Effector memory CD8-positive, alpha-beta T cell (primary cell): ENCODE results near the gene PTAR1.
"Not testable (repeated sequence)": the region's sequence is repeated elsewhere in the genome, so short reads cannot be mapped to it uniquely, and the experiment has no call there.

Source experiments
- ATAC-seq: fragments of 150-1000 bp; cut with Tn5 transposase; replicated peaks from 2 replicates; pipeline ENCODE4 v1.10.0; 2021; ENCODE audit warnings: mild to moderate bottlenecking, moderate library complexity
- DNase-seq, 3 experiments: peaks; one replicate each; pipeline ENCODE4 v3.0.0; 2021
- H3K27ac Mint-ChIP-seq, 2 donors: one replicate each; pipeline ENCODE4 v1.8.0; 2022; ENCODE audit warnings: mild to moderate bottlenecking in 2 of 2, mixed read lengths in 2 of 2, moderate library complexity in 2 of 2
- H3K27me3 Mint-ChIP-seq, 2 donors: one replicate each; pipeline ENCODE4 v1.8.0; 2022; ENCODE audit warnings: mixed read lengths in 2 of 2
- H3K36me3 Mint-ChIP-seq: one replicate; pipeline ENCODE4 v1.8.0; 2022; ENCODE audit warnings: mild to moderate bottlenecking, moderate library complexity, mixed read lengths; ENCODE audit not compliant: insufficient read depth
- H3K4me1 Mint-ChIP-seq, 2 donors: one replicate each; pipeline ENCODE4 v1.8.0; 2022; ENCODE audit warnings: low read depth in 2 of 2, mixed read lengths in 2 of 2
- H3K4me3 Mint-ChIP-seq, 2 donors: one replicate each; pipeline ENCODE4 v1.8.0; 2022; ENCODE audit warnings: mild to moderate bottlenecking in 2 of 2, mixed read lengths in 2 of 2, moderate library complexity in 2 of 2
- H3K9me3 Mint-ChIP-seq, 2 donors: one replicate each; pipeline ENCODE4 v1.8.0; 2022; ENCODE audit warnings: mixed read lengths in 2 of 2

Gene PTAR1

DNA sequence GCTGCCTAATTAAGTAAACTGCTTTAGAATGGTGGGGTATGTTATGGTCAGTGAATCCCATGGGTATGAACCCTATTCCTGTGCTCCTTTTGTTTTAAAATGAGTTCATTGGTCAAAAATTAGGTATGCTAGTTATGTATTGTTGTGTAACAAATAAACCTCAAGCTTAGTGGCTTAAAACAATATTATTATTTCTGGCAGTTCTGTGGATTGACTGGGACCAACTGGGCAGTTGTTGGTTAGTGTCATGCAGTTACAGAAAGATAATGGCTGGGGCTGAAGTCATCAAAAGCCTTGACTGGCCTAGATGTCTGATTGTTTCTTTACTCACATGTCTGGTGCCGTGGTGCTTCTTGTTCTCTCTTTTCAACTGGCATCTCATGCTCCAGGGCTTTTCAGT lies 8.9 kb upstream of the PTAR1 start:
- ATAC-seq: no peak
- Mint-ChIP-seq H3K27ac (no peak overlapping the region), H3K4me1 (peaks cover 0 to 4% of the 10 kb centered on the region in 2 donors), H3K4me3 (no peak overlapping the region), H3K36me3 (no peaks in the 10 kb centered on the region), H3K9me3 (no peaks in the 10 kb centered on the region), H3K27me3 (no peaks in the 10 kb centered on the region)
- no peak for DNase-seq

DNA sequence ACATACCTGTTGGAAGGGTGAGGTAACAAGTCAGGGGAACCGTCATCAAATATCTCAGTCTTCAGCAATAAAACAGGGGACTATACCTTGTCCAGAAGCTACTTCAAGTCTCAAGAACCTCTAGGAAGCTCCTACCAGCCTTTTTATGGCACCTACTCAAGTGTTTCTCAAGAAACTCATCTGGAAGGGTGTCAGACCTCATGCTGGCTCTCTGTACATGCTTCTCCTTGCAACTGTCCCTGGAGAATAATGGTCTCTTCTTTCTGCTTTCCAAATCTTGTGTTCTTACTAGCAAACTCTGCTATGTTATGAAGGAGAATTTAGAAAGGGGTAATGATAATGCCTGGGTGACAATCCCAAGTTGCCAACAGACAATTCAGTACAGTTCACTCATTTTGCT lies 8.3 kb upstream of the PTAR1 start:
- no peak for ATAC-seq
- no peak overlapping the region for H3K4me3 Mint-ChIP-seq
- H3K9me3 Mint-ChIP-seq: no peaks in the 10 kb centered on the region
- no peak for DNase-seq
- H3K27ac Mint-ChIP-seq: no peak overlapping the region
- H3K4me1 Mint-ChIP-seq: peaks cover 0 to 4% of the 10 kb centered on the region in 2 donors
- no peaks in the 10 kb centered on the region for H3K27me3 Mint-ChIP-seq
- no peaks in the 10 kb centered on the region for H3K36me3 Mint-ChIP-seq

DNA sequence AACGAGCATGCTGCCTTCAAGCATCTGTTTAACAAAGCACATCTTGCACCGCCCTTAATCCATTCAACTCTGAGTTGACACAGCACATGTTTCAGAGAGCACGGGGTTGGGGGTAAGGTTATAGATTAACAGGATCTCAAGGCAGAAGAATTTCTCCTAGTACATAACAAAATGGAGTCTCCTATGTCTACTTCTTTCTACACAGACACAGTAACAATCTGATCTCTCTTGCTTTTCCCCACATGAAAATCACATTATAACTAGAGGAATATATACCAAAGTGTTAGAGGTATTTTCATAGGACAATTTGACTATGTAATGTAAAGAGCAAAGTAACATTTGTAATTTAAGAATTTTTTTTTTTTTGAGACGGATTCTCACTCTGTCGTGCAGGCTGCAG lies 4.1 kb upstream of the PTAR1 start:
- H3K27me3 Mint-ChIP-seq, H3K4me1 Mint-ChIP-seq, H3K9me3 Mint-ChIP-seq, H3K27ac Mint-ChIP-seq, H3K36me3 Mint-ChIP-seq, H3K4me3 Mint-ChIP-seq, ATAC-seq, DNase-seq: not testable (repeated sequence)

DNA sequence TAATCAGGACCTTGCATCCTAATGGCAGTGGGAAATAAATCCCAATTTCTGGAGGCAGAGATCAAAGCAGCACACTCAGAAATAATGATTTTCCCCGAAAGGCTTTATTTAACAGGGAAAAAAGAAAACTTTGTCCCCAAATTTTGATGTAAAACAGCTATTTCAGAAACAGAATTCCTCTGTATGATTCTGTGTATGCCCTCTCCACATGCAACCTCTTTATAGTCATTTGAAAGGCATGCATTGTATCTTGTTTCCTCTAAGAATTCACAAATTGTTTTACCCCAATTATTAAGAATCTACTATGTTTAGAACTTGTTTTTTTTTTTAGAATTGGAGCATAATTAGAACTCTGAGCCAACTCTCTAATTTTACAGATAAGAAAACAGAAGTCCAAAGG lies 2.7 kb upstream of the PTAR1 start:
- no peak overlapping the region for H3K4me3 Mint-ChIP-seq
- peaks cover 10% of the 10 kb centered on the region for H3K36me3 Mint-ChIP-seq
- H3K4me1 Mint-ChIP-seq: peaks cover 9 to 12% of the 10 kb centered on the region in 2 donors

DNA sequence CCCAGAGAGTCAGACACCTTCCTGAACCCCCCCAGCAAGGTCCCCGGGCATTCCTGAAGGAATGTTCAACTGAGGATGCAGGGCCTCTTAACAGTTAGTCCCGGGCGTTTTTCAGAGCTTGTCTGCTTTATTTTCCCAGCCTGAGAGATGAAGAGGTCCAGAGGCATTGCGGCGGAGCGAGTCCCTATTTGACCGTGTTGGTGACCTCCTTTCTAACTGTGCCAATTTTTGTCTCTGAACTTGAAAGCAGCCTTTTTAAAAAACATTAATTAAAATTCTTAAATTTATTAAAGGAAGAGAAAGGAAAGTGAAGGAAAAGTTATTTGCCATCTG lies 433 bp upstream of the PTAR1 start:
- H3K36me3 Mint-ChIP-seq: peaks cover 10% of the 10 kb centered on the region
- H3K9me3 Mint-ChIP-seq: no peaks in the 10 kb centered on the region
- DNase-seq (peak in 1 of 3 experiments; percentile 1), ATAC-seq (no peak)
- peaks cover 15 to 35% of the 10 kb centered on the region in 2 donors for H3K4me1 Mint-ChIP-seq
- peak overlapping the region; percentile 94 to 95 for H3K27ac Mint-ChIP-seq
- H3K4me3 Mint-ChIP-seq: peak overlapping the region; percentile 91 to 95
- no peaks in the 10 kb centered on the region for H3K27me3 Mint-ChIP-seq

More for the DNA sequence above, 2.7 kb upstream of the PTAR1 start:
- Mint-ChIP-seq H3K27ac (no peak overlapping the region), H3K27me3 (no peaks in the 10 kb centered on the region), H3K9me3 (no peaks in the 10 kb centered on the region)
- DNase-seq (no peak), ATAC-seq (no peak)

- no peaks in the 10 kb centered on the region for H3K9me3 Mint-ChIP-seq
- H3K27me3 Mint-ChIP-seq: no peaks in the 10 kb centered on the region
- DNase-seq (peak in 1 of 3 experiments; percentile 3), ATAC-seq (no peak)
- peaks cover 10% of the 10 kb centered on the region for H3K36me3 Mint-ChIP-seq
- H3K27ac Mint-ChIP-seq: peak overlapping the region; percentile 94 to 95
- H3K4me1 Mint-ChIP-seq: peaks cover 20 to 39% of the 10 kb centered on the region in 2 donors
- peak overlapping the region; percentile 91 to 95 for H3K4me3 Mint-ChIP-seq
Measured at GRCh38 chr9:69759021-69759420, 790 bp downstream of the PTAR1 start.

DNA sequence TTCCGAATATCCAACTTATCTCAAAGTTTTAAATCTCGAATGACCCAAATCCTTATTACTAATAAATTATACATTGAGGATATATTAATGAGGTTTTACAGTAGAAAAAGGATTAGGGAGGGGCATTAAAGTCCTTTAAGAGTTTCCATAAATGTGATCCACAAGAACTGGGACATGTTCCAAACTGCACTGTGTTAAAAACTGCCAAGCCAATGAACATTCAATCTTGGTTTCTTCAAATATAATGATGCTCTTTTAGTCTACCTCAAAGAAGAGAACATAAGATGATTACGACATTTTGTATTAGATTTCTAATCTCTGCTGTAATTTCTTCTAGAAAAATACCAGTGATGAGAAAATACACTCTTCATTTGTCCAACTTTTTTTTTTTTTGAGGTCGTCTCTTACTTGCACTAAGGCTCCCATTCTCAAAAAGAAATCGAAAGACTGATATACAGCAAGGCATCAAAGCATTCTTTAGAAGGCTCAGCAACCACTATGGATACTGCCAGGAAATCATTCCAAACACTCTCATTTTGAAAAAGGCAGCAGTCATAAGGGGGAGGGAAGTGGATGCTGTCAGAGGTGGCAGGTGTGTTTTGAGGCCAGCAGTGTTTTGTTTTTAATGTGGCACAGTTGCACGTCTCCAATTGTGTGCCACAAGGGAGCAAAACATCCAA lies 1.7 kb downstream of the PTAR1 start:
- H3K4me1 Mint-ChIP-seq: peaks cover 23 to 48% of the 10 kb centered on the region in 2 donors
- ATAC-seq: no peak

DNA sequence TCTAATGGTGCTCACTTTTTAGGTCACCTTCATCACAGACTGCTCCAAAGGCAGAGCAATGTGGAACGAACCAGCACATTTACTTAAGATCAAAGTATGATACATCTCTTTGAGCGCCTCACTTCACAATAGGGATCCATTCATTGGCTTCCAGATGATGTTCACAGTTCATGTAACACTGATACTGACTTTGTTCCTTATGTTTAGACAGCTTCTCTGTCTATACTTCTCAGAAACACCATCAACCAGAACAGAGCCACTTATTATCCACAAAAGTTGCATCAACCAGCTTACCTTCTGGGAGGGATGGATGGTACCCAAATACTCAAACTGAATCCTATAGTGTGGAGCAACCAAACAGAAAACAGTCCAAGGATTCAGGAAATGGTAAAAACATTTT lies 4.6 kb downstream of the PTAR1 start:
- H3K27ac Mint-ChIP-seq: no peak overlapping the region
- H3K36me3 Mint-ChIP-seq: peaks cover 12% of the 10 kb centered on the region
- H3K9me3 Mint-ChIP-seq: no peaks in the 10 kb centered on the region
- peaks cover 23 to 65% of the 10 kb centered on the region in 2 donors for H3K4me1 Mint-ChIP-seq
- no peaks in the 10 kb centered on the region for H3K27me3 Mint-ChIP-seq
- no peak overlapping the region for H3K4me3 Mint-ChIP-seq
- no peak for ATAC-seq
- DNase-seq: no peak

More for the DNA sequence above, 1.7 kb downstream of the PTAR1 start:
- H3K4me3 Mint-ChIP-seq: peak overlapping the region; percentile 91 to 95
- peaks cover 15% of the 10 kb centered on the region for H3K36me3 Mint-ChIP-seq
- DNase-seq: no peak
- no peaks in the 10 kb centered on the region for H3K27me3 Mint-ChIP-seq
- H3K27ac Mint-ChIP-seq: peak overlapping the region in 1 of 2 donors; percentile 95
- no peaks in the 10 kb centered on the region for H3K9me3 Mint-ChIP-seq

DNA sequence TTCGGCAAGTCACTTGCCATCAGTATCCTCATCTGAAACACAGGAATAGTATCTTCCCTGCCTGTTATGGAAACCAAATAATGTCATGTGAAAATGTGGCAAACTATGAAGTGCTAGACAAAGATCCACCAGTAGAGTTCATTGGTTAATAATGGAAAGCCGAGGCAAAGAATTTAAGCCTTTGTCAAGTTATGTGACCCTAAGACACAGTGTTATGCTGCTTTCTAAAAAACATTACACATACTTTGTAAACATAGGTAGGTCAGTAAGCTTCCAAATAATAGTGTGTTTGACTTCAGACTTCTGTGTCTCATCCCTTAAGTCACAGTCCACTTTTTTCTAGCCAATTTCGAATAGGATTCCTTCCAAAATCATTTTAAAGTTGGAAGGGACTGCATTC lies 6.0 kb downstream of the PTAR1 start:
- H3K36me3 Mint-ChIP-seq: peaks cover 6% of the 10 kb centered on the region
- peaks cover 25 to 64% of the 10 kb centered on the region in 2 donors for H3K4me1 Mint-ChIP-seq
- ATAC-seq: no peak
- DNase-seq: no peak
- no peak overlapping the region for H3K4me3 Mint-ChIP-seq
- no peaks in the 10 kb centered on the region for H3K9me3 Mint-ChIP-seq
- H3K27ac Mint-ChIP-seq: no peak overlapping the region
- H3K27me3 Mint-ChIP-seq: no peaks in the 10 kb centered on the region

DNA sequence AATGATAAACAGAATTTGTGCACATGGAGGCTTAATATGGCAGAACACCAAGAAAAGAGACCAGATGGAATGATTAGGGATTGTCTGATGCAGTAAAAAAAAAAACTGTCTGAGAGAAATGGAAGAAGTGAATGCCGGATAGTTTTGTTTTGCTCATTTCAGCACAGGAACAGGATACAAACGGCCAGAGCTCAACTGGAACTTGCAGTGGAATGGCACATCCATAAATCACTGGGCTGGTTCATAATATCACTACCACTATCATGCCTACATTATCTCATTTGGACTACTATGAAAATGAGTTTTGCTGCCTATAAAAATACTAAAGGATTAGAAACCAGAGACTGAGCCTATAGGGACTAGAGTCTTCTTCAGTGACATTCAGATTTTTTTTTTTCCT lies 9.7 kb downstream of the PTAR1 start:
- no peak overlapping the region for H3K4me3 Mint-ChIP-seq
- H3K4me1 Mint-ChIP-seq: peaks cover 34 to 58% of the 10 kb centered on the region in 2 donors
- ATAC-seq (no peak), DNase-seq (no peak)
- H3K27ac Mint-ChIP-seq: no peak overlapping the region
- H3K27me3 Mint-ChIP-seq: no peaks in the 10 kb centered on the region
- H3K36me3 Mint-ChIP-seq: peaks cover 11% of the 10 kb centered on the region
- no peaks in the 10 kb centered on the region for H3K9me3 Mint-ChIP-seq

DNA sequence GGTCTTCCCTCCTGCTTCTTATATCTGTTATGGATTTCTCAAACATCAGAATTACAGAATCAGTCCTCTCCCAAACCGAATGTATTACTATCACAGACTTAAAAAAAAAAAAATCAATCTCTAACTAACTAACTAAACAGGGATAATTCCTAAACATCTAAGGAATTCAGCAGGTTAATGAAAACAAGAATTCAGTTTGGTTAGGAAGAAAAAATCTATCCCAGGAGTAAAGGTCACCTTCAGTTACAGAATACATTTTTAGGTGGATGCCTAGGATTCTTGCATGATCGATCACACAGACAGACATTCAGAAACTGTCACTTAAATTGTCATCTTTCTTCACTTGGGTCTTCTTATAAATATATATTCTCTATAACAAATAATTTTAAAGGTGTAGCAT lies 11.5 kb downstream of the PTAR1 start:
- Mint-ChIP-seq H3K27ac (no peak overlapping the region), H3K4me3 (no peak overlapping the region), H3K9me3 (no peaks in the 10 kb centered on the region), H3K36me3 (peaks cover 11% of the 10 kb centered on the region), H3K27me3 (no peaks in the 10 kb centered on the region), H3K4me1 (peaks cover 27 to 57% of the 10 kb centered on the region in 2 donors)
- ATAC-seq: no peak
- no peak for DNase-seq

DNA sequence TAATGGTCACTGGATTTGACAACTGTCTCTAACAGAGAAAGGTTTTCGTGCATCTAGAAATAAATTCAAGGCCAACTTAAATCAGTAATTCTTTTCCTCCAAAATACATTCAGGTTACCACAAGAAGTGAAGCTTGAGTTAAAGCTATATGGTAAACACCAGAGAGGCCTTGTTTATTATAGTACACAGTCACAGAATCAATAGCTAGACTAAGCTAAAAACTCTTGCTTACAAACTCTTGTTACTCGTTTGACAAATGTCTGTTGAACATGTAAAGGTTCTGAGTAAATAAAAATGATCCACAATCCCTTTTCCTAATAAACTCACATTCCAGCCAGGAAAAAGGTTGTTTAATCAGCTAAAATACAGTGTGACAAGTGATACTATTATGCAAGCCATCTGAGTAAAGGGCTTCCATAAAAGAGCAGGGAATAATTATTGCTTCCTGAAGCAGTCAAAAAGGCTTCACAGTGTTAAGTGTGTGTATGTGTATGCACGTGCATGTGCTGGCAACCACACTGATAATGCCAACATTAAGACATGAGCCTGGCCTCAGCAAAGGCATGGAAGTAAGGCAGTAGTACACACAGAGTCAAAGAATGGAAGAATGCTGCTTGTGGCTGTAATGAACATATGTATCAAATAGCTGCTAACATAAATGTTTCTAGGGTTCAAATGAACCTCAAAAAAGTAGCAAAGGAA lies 12.8 kb downstream of the PTAR1 start:
- peaks cover 27 to 50% of the 10 kb centered on the region in 2 donors for H3K4me1 Mint-ChIP-seq
- no peak for ATAC-seq

DNA sequence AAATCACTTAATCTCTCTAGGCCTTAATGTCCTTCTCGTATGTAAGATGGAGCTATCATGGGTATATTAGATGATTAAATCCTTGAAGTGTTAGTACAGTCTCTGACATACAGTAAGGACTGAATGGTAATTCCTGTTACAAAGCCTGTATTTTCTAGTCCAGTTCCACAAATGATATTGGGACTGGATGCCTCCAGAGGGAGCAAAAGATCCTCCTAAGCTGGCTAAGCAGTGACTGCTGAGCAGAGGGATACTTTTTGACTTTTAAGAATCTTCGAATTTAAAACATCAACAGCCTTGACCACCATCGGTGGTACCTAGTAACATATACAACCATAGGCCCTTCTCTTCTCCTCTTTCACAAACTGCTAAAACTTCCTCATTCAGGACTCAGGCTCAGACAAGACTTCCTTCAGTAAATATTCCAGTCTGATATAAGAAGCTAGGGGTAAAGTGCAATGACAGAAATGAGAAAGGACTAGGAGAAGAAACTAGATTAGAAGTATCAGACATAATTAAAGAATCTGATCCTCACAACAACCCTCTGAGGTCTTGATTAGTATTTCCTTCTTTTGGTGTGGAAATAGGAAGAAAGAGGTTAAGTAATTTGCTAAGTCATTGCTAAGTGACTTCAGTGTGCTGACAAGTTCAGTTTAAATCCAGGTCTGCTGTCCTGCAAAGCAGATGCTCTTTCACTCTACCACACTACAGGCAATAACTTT lies 13.9 kb downstream of the PTAR1 start:
- Mint-ChIP-seq H3K36me3 (peaks cover 14% of the 10 kb centered on the region), H3K27ac (peak overlapping the region in 1 of 2 donors; percentile 52), H3K4me1 (peaks cover 27 to 52% of the 10 kb centered on the region in 2 donors), H3K27me3 (no peaks in the 10 kb centered on the region), H3K9me3 (no peaks in the 10 kb centered on the region), H3K4me3 (no peak overlapping the region)
- ATAC-seq: no peak
- no peak for DNase-seq

More for the DNA sequence above, 12.8 kb downstream of the PTAR1 start:
- H3K27ac Mint-ChIP-seq: peak overlapping the region in 1 of 2 donors; percentile 52
- no peaks in the 10 kb centered on the region for H3K9me3 Mint-ChIP-seq
- DNase-seq: no peak
- no peak overlapping the region for H3K4me3 Mint-ChIP-seq
- peaks cover 13% of the 10 kb centered on the region for H3K36me3 Mint-ChIP-seq
- no peaks in the 10 kb centered on the region for H3K27me3 Mint-ChIP-seq
